Heart left ventricle (tissue), 13 donors: ENCODE data around the gene STXBP5L.

Experiments used
- CTCF ChIP-seq, 12 donors: fragments of 200-600 bp; sonication (generic) in 4 of 12; IDR thresholded peaks; one replicate each; pipeline versions ENCODE4 v1.5.0 to v1.8.0; 2018 to 2022; ENCODE audit warnings: antibody characterized with exemption in 12 of 12, mild to moderate bottlenecking in 5 of 12
- POLR2A ChIP-seq, 2 donors: fragments of 450-650 bp; IDR thresholded peaks; one replicate each; pipeline ENCODE4 v1.6.1; 2017; ENCODE audit warnings: antibody characterized with exemption in 2 of 2, mild to moderate bottlenecking in 2 of 2, moderate library complexity in 2 of 2
- donor health status: ischemic (EF 13 %, LVEDD 7.1; RV severe dilation, severe dysfunction).
- donor health status: DM: no; HTN: yes; CAD: no.
- donor health status: DM: no; HTN: no; CAD: no.
- donor health status: ischemic (EF 25% LVEDD 6.9; RV normal size, moderate dysfunction).
- donor health status: ischemic (EF 25% LVEDD 5.7; RV mildly dilated, moderate dysfunction).
- donor health status: ischemic (EF 35%, LVEDD 5.7; RV mildly dilated, moderate dysfunction).
- donor health status: nonischemic (EF 11% LVEDD 7.7; RV severe dilation, severe dysfunction).
- donor health status: DM: yes; HTN: yes; CAD: no.
- donor health status: PGD.
- donor health status: ischemic (EF 29% LVEDD 5.4; RV normal size, mild dysfunction).
- donor health status: nonischemic (EF 23%, LVEDD 6.1; RV moderate dilation, normal function).

GRCh38 chr3:120892921-120893320 lies 15.1 kb upstream of the STXBP5L start:
- TF ChIP-seq CTCF (IDR thresholded peaks at IDR 0.05) (no peak), POLR2A (IDR thresholded peaks at IDR 0.05) (no peak)
